Prostate gland (tissue), 2 donors: Measurements from ENCODE around the gene CACNA1D.

Experiments
- CTCF ChIP-seq, 4 experiments: fragments of 200-600 bp in 2 of 4; fragments of 450-650 bp in 2 of 4; sonication (generic) in 2 of 4; IDR thresholded peaks; 1 replicate in 3 of 4; 2 replicates in 1 of 4; pipeline ENCODE4 v1.5.1; 2016 to 2019; ENCODE audit warnings: antibody characterized with exemption in 4 of 4, mild to moderate bottlenecking in 2 of 4, moderate library complexity in 2 of 4
- POLR2A ChIP-seq: fragments of 450-650 bp; IDR thresholded peaks from one replicate; pipeline ENCODE4 v1.6.1; 2016; ENCODE audit warnings: antibody characterized with exemption, mild to moderate bottlenecking

DNA sequence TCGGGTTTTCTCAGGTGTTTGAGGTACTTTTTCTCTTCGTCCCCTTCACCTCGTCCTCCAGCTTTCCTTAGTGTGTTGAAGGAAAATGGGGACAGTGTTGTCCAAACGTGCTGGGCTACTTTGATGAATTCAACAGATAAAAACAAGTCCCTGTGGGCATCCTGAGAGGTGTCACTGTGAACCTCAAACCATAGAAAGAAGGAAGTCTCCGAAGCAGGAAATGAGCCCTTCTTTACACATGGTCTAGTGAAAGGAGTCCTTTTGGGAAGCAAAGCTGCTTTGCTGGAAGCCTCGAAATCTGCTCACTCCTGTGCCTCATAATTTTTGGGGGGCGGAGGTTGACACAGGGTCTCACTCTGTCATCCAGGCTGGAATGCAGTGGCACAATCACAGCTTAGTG, 362.6 kb downstream of the CACNA1D start:
- TF ChIP-seq CTCF (IDR thresholded peaks at IDR 0.05) (no peak), POLR2A (no peak)
